NT2/D1 (cell line): Measurements from ENCODE around the gene SOX12.

Experiments used
- DNase-seq: peaks from one replicate; pipeline ENCODE4 v3.0.0-alpha.2; 2011; ENCODE audit warnings: low read depth, low spot score
- H3K27me3 ChIP-seq: 2 replicates; pipeline ENCODE4 v1.6.0; 2011; ENCODE audit warnings: mild to moderate bottlenecking; ENCODE audit not compliant: insufficient read length, insufficient read depth
- H3K36me3 ChIP-seq: 2 replicates; pipeline ENCODE4 v1.6.1; 2011; ENCODE audit warnings: mild to moderate bottlenecking, low read length, mixed read lengths; ENCODE audit not compliant: insufficient read depth, insufficient read length
- H3K4me1 ChIP-seq: 2 replicates; pipeline ENCODE4 v1.5.1; 2011; ENCODE audit not compliant: insufficient read depth, insufficient read length
- H3K4me3 ChIP-seq: 2 replicates; pipeline ENCODE4 v1.5.1; 2011; ENCODE audit warnings: low read depth; ENCODE audit not compliant: insufficient read length
- H3K9ac ChIP-seq: 2 replicates; pipeline ENCODE4 v1.6.0; 2011; ENCODE audit warnings: low read depth; ENCODE audit not compliant: insufficient read length
- H3K9me3 ChIP-seq: 2 replicates; pipeline ENCODE4 v1.5.1; 2011; ENCODE audit warnings: mild to moderate bottlenecking, low read length; ENCODE audit not compliant: insufficient read depth
- SUZ12 ChIP-seq: IDR thresholded peaks from 2 replicates; pipeline ENCODE4 v1.6.1; 2011; ENCODE audit not compliant: insufficient read length, insufficient read depth; ENCODE audit errors: extremely low read depth
- YY1 ChIP-seq: IDR thresholded peaks from 2 replicates; pipeline ENCODE4 v1.6.1; 2011; ENCODE audit not compliant: insufficient read length, insufficient read depth
- ZNF274 ChIP-seq: IDR thresholded peaks from 2 replicates; pipeline ENCODE4 v1.6.1; 2011; ENCODE audit warnings: mild to moderate bottlenecking, low read depth, low read length

Gene SOX12

GRCh38 chr20:363319-364078, 38.1 kb downstream of the SOX12 start:
- TF ChIP-seq SUZ12 = no peak
- TF ChIP-seq YY1 = no peak
- no peak for TF ChIP-seq ZNF274

GRCh38 chr20:364905-365794, 39.8 kb downstream of the SOX12 start:
- no peak for DNase-seq
- no peak overlapping the region for H3K9ac ChIP-seq
- no peaks in the 10 kb centered on the region for H3K9me3 ChIP-seq
- no peaks in the 10 kb centered on the region for H3K27me3 ChIP-seq
- TF ChIP-seq YY1 (no peak), SUZ12 (no peak), ZNF274 (no peak)
- no peaks in the 10 kb centered on the region for H3K36me3 ChIP-seq
- H3K4me3 ChIP-seq = no peak overlapping the region
- H3K4me1 ChIP-seq = no peaks in the 10 kb centered on the region

More at GRCh38 chr20:363319-364078, 38.1 kb downstream of the SOX12 start:
- Histone ChIP-seq H3K9ac (no peak overlapping the region), H3K4me3 (no peak overlapping the region), H3K27me3 (no peaks in the 10 kb centered on the region), H3K4me1 (no peaks in the 10 kb centered on the region), H3K9me3 (no peaks in the 10 kb centered on the region), H3K36me3 (no peaks in the 10 kb centered on the region)
- DNase-seq = no peak

- Histone ChIP-seq H3K9me3 (no peaks in the 10 kb centered on the region), H3K9ac (no peak overlapping the region), H3K27me3 (no peaks in the 10 kb centered on the region), H3K4me3 (no peak overlapping the region), H3K4me1 (peaks cover 3% of the 10 kb centered on the region), H3K36me3 (no peaks in the 10 kb centered on the region)
- TF ChIP-seq ZNF274 = no peak
- no peak for TF ChIP-seq SUZ12
- TF ChIP-seq YY1 = no peak
- DNase-seq = no peak
Observed at GRCh38 chr20:366041-366718, 40.8 kb downstream of the SOX12 start.

GRCh38 chr20:366719-367485, 41.5 kb downstream of the SOX12 start:
- no peaks in the 10 kb centered on the region for H3K9me3 ChIP-seq
- no peak for DNase-seq

DNA sequence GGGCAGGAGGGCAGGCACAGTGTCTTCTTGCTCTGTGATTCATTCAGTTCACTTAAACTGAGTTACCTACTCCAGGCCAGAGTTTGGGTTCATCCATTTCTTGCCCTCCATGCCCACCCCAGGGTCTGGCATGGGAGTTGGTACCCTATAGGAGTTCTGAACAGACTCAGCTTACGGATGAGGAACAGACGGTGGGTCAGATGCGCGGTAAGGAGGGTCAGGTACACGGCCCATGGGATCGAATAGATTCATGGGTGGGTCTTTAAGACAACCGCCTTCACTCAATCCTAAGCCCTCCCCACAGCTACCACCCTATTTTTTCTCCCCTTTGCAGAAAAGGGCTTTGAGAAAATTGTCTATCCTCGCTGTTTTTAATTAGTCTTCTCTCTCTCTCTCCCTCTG, 42.1 kb downstream of the SOX12 start:
- Histone ChIP-seq H3K4me3 (no peak overlapping the region), H3K36me3 (no peaks in the 10 kb centered on the region), H3K9me3 (no peaks in the 10 kb centered on the region), H3K9ac (no peak overlapping the region), H3K4me1 (peaks cover 11% of the 10 kb centered on the region), H3K27me3 (no peaks in the 10 kb centered on the region)
- TF ChIP-seq YY1 (no peak), SUZ12 (no peak), ZNF274 (no peak)
- DNase-seq = no peak

More at GRCh38 chr20:366719-367485, 41.5 kb downstream of the SOX12 start:
- Histone ChIP-seq H3K27me3 (no peaks in the 10 kb centered on the region), H3K9ac (no peak overlapping the region), H3K4me1 (peaks cover 10% of the 10 kb centered on the region), H3K4me3 (no peak overlapping the region), H3K36me3 (no peaks in the 10 kb centered on the region)
- TF ChIP-seq SUZ12 (no peak), YY1 (no peak), ZNF274 (no peak)

GRCh38 chr20:368915-369314, 43.6 kb downstream of the SOX12 start:
- H3K9me3 ChIP-seq = no peaks in the 10 kb centered on the region
- no peaks in the 10 kb centered on the region for H3K36me3 ChIP-seq
- no peak overlapping the region for H3K9ac ChIP-seq
- DNase-seq = no peak
- peaks cover 15% of the 10 kb centered on the region for H3K4me1 ChIP-seq
- no peaks in the 10 kb centered on the region for H3K27me3 ChIP-seq
- H3K4me3 ChIP-seq = no peak overlapping the region
- no peak for TF ChIP-seq YY1
- TF ChIP-seq ZNF274 = no peak
- no peak for TF ChIP-seq SUZ12

DNA sequence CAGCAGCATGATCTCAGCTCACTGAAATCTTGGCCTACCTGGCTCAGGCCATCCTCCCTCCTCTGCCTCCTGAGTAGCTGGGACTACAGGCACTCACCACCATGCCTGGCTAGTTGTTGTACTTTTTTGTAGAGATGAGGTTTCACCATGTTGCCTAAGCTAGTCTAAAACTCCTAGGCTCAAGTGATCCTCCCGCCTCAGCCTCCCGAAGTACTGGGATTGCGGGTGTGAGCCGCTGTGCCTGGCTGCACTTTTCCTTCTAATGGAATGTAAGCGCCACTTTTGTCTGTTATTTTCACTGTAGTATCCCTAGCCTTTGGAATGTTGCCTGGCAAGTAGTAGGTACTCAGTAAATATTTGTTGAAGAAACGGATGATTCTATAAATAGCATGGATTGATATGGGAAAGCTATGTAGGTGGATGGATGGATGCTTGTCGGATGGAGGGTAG, 44.8 kb downstream of the SOX12 start:
- no peak for DNase-seq
- H3K36me3 ChIP-seq = no peaks in the 10 kb centered on the region

More for the DNA sequence above, 44.8 kb downstream of the SOX12 start:
- Histone ChIP-seq H3K27me3 (no peaks in the 10 kb centered on the region), H3K9ac (no peak overlapping the region), H3K4me1 (peaks cover 15% of the 10 kb centered on the region), H3K4me3 (no peak overlapping the region), H3K9me3 (no peaks in the 10 kb centered on the region)
- TF ChIP-seq ZNF274 (no peak), YY1 (no peak), SUZ12 (no peak)
